ENCODE data around the gene TBK1. TPM values are rescaled to one million over a fixed set of nuclear protein-coding genes. Genes with fewer than 3 reads are reported as not detected.

TBK1 gene
- total and polyA plus RNA-seq, 11 donors, result 7.8 to 16.9 (median 10.9) TPM

- intact Hi-C loops (cut with DNase I), result no loop called here
- H3K27ac ChIP-seq, result no peak overlapping the region
- H3K4me1 ChIP-seq, result no peaks in the 10 kb centered on the region
- H3K9me3 ChIP-seq, result no peaks in the 10 kb centered on the region
- H3K27me3 ChIP-seq, result no peaks in the 10 kb centered on the region
- no peaks in the 10 kb centered on the region for H3K36me3 ChIP-seq
- no peak for TF ChIP-seq POLR2A (IDR thresholded peaks at IDR 0.05)
- TF ChIP-seq, protein P1, sequence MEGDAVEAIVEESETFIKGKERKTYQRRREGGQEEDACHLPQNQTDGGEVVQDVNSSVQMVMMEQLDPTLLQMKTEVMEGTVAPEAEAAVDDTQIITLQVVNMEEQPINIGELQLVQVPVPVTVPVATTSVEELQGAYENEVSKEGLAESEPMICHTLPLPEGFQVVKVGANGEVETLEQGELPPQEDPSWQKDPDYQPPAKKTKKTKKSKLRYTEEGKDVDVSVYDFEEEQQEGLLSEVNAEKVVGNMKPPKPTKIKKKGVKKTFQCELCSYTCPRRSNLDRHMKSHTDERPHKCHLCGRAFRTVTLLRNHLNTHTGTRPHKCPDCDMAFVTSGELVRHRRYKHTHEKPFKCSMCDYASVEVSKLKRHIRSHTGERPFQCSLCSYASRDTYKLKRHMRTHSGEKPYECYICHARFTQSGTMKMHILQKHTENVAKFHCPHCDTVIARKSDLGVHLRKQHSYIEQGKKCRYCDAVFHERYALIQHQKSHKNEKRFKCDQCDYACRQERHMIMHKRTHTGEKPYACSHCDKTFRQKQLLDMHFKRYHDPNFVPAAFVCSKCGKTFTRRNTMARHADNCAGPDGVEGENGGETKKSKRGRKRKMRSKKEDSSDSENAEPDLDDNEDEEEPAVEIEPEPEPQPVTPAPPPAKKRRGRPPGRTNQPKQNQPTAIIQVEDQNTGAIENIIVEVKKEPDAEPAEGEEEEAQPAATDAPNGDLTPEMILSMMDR (IDR thresholded peaks at IDR 0.05), result no peak
- no peak overlapping the region for H3K4me3 ChIP-seq
- ATAC-seq, result no peak
- 87 to 92% (median 89%) methylated on average over 11 of the region's 11 CpGs for WGBS, 4 donors
- DNase-seq, result no peak
These were observed 73.7 kb downstream of the TBK1 start for GRCh38 chr12:64525461-64526160.

DNA sequence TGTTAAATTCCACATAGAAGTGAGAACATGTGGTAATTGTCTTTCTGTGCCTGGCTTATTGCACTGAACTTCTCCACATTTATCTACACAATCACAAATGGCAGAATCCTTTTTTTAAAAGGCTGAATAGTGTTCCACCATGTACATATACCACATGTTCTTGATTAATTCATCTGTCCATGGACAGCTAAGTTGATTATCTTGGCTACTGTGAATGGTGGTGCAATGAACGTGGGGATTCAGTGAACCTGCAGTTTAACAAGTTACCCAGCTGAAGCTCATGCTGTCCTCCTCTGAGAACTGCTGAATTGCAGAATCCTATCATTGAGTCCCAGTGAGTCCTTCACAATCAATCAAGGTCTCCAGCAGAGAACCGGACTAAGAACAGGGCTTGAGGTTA, 74.9 kb downstream of the TBK1 start:
- TF ChIP-seq, protein P1 (IDR thresholded peaks at IDR 0.05), result no peak
- no peak for TF ChIP-seq POLR2A (IDR thresholded peaks at IDR 0.05)
- Histone ChIP-seq H3K36me3 (no peaks in the 10 kb centered on the region), H3K27me3 (no peaks in the 10 kb centered on the region), H3K4me3 (no peak overlapping the region), H3K4me1 (no peaks in the 10 kb centered on the region), H3K9me3 (no peaks in the 10 kb centered on the region), H3K27ac (no peak overlapping the region)
- ATAC-seq, result no peak
- no peak for DNase-seq
- 52 to 67% (median 63%) methylated on average over 2 of the region's 2 CpGs for WGBS, 4 donors
- intact Hi-C loops (cut with DNase I), result no loop called here

- no peak for TF ChIP-seq POLR2A (IDR thresholded peaks at IDR 0.05)
- TF ChIP-seq, protein P1 (IDR thresholded peaks at IDR 0.05), result no peak
- Histone ChIP-seq H3K4me1 (no peaks in the 10 kb centered on the region), H3K27ac (no peak overlapping the region), H3K36me3 (no peaks in the 10 kb centered on the region), H3K4me3 (no peak overlapping the region), H3K9me3 (no peaks in the 10 kb centered on the region), H3K27me3 (no peaks in the 10 kb centered on the region)
- 58 to 71% (median 65%) methylated on average over 5 to 8 of the region's 8 CpGs for WGBS, 4 donors
- intact Hi-C loops (cut with DNase I), result no loop called here
- no peak for ATAC-seq
- no peak for DNase-seq
These were observed 76.7 kb downstream of the TBK1 start for GRCh38 chr12:64528616-64529015.

GRCh38 chr12:64530566-64530965, 78.6 kb downstream of the TBK1 start:
- intact Hi-C loops (cut with DNase I), result no loop called here
- no peak for TF ChIP-seq POLR2A (IDR thresholded peaks at IDR 0.05)
- H3K4me1 ChIP-seq, result no peaks in the 10 kb centered on the region
- no peak overlapping the region for H3K27ac ChIP-seq
- H3K4me3 ChIP-seq, result no peak overlapping the region
- H3K36me3 ChIP-seq, result no peaks in the 10 kb centered on the region
- no peaks in the 10 kb centered on the region for H3K27me3 ChIP-seq
- no peak for DNase-seq
- WGBS, 4 donors, result 90 to 95% (median 91%) methylated on average over 2 of the region's 2 CpGs
- ATAC-seq, result no peak
- H3K9me3 ChIP-seq, result no peaks in the 10 kb centered on the region
